OCI-LY1 (cell line): Measurements from ENCODE around the gene RAD52.

Source experiments
- CTCF ChIP-seq: fragments of 200-600 bp; sonication (generic), shearing (Covaris generic); IDR thresholded peaks from 2 replicates; pipeline ENCODE4 v1.5.1; 2017; ENCODE audit warnings: mild to moderate bottlenecking, antibody characterized with exemption, low read length, moderate library complexity, mixed read lengths
- EZH2 ChIP-seq: fragments of 200-600 bp; sonication (generic), shearing (Covaris generic); IDR thresholded peaks from 2 replicates; pipeline ENCODE4 v1.8.0; 2017; ENCODE audit warnings: borderline replicate concordance, mixed run types, mild to moderate bottlenecking, antibody characterized with exemption, low read length, moderate library complexity, mixed read lengths

GRCh38 chr12:903055-903454 is 46.4 kb downstream of the RAD52 start:
- no peak for TF ChIP-seq CTCF
- TF ChIP-seq EZH2 = no peak
